ENCODE measurements around the gene THUMPD2.
"Not testable (repeated sequence)": the region's sequence is repeated elsewhere in the genome, so short reads cannot be mapped to it uniquely, and the experiment has no call there.

The THUMPD2 gene, protein sequence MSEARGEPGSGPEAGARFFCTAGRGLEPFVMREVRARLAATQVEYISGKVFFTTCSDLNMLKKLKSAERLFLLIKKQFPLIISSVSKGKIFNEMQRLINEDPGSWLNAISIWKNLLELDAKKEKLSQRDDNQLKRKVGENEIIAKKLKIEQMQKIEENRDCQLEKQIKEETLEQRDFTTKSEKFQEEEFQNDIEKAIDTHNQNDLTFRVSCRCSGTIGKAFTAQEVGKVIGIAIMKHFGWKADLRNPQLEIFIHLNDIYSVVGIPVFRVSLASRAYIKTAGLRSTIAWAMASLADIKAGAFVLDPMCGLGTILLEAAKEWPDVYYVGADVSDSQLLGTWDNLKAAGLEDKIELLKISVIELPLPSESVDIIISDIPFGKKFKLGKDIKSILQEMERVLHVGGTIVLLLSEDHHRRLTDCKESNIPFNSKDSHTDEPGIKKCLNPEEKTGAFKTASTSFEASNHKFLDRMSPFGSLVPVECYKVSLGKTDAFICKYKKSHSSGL

DNA sequence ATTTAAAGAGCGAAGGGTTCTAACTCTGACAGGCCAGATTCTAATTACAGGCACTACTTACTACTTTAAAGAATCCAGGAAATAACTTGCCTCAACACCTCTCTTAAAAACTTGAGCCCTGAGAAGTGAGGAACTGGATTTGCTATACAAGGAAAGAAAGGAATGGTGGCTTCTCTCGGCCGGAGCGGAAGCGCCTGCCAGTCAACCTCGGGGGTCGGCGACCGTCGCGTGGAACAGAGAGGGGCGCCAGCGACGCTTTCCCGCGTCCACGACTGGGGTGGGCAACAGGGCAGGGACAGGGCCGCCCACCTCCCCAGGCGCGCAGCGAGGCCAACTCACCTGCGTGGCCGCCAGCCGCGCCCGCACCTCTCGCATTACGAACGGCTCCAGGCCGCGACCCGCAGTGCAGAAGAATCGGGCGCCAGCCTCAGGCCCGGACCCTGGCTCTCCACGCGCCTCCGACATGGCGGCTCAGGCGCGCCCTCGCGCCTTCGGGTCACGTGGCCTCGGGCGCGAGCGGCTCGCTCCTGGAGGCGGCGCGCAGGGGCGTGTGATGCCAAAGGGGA is at the start of gene THUMPD2:
Gene THUMPD2, minus strand, starts transcription at position 484 of the 566 bp plus-strand sequence. Its CDS starts 19 bp downstream, at position 465.
- peak; percentile 44 to 56 for DNase-seq (ENCODE audit: low read depth in 2 of 2)

DNA sequence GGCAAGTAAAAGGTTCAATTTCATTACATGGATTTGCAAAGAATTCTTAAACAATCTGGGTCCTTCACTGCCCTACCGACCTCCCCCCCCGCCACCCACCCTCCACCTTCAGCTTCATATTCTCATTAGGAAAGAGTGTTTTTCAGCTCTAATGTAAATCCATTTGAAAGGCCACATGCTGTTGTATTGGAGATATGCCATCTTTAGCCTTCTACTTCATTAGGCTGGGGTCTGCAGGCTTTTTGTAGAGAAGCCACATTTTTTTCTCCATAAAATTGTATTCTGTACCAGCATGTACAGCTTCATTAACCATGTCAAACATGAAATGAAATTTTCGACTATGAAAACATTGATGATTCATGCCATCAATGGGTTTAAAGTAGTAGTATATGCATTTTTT is 42.8 kb upstream of the THUMPD2 start:
- no peak for DNase-seq (ENCODE audit: low read depth in 2 of 2)

DNA sequence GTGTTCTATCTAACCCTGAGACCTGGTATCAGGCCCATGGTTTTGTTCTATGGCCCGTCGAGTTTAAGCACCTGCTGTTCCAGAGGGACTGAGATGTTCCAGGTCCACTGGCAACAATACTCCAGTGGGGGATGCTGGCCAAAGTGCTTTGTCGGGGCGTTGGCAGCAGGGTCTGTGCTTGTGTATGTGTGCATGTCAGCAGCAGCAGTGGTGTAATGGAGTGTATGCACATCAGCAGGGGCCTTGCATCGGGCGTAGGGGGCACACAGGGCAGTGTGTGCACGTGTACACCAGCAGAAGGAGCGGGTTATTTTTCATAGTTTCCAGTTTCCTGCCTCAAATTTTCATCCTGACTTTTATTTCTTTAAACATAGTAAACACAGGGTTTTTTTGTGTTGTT is 37.8 kb upstream of the THUMPD2 start:
- DNase-seq (ENCODE audit: low read depth in 2 of 2): no peak

DNA sequence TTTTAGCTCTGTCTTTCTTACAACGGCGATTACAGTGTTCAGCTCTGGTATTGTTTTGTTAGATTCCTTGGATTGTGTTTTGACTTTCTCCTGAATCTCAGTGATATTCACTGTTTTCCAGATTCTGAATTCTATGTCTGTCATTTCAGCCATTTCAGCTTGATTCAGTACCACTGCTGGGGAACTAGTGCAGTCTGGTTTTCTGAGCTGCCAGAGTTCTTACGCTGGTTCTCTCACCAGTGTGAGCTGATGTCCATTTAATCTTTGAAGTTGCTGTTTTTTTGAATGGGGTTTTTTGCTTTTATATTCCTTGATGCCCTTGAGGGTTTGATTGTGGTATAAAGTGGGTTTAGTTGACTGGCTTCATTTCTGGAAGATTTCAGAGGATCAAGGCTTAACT is 37.4 kb upstream of the THUMPD2 start:
- no peak for DNase-seq (ENCODE audit: low read depth in 2 of 2)

DNA sequence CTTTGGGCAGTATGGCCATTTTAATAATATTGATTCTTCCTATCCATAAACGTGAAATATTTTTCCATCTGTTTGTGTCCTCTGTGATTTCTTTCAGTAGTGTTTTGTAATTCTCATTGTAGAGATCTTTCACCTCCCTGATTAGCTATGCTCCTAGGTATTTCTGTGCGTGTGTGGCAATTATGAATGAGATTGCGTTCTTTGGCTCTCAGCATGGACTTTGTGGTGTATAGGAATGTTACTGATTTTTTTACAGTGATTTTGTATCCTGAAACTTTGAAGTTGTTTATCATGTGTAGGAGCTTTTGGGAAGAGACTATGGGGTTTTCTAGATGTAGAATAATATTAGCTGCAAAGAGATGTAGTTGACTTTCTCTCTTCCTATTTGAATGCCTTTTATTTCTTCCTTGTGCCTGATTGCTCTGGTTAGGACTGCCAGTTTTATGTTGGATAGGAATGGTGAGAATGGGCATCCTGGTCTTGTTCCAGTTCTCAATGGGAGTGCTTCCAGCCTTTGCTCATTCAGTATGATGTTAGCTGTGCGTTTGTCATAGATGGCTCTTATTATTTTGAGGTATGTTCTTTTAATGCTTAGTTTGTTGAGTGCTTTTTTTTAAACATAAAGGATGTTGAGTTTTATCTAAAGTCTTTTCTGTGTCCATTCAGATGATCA is 27.0 kb upstream of the THUMPD2 start:
- no peak for DNase-seq (ENCODE audit: low read depth in 2 of 2)

DNA sequence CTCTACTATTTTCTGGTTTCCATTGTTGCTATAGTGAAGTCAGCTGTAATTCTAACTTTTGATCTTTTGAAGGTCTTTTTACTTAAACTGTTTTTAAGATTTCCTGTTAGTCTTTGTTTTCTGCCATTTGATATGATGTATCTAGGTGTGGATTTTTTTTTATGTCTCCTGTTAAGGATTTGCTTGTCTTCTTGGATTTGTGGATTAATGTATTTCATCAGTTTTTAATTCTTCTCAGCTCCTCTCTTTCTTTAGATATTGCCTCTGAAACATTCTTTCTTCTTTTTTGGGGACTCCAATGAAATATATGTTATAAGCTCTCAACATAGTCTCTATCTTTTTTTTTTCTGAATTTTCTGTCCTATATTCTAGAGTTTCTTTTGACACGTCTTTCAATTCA is 24.8 kb upstream of the THUMPD2 start:
- DNase-seq (ENCODE audit: low read depth in 2 of 2): no peak

DNA sequence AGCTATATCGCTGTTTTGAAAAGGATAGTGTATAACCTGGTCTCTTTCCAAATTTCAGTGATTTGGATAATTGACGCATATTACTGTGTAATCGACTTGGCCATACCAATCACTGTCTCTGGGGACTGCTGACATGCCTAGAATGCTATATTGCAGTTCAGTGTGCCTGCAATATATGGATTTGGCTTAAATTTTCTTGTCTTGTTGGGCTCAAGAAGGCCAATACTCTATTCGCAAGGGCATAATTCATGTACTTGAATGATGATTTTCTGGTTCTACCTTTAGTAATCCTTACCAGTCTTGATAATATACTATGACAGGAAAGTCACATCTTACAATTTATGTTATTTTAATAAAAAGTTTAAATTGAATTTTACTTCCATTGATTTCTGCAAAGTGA is 21.7 kb upstream of the THUMPD2 start:
- DNase-seq (ENCODE audit: low read depth in 2 of 2): no peak

DNA sequence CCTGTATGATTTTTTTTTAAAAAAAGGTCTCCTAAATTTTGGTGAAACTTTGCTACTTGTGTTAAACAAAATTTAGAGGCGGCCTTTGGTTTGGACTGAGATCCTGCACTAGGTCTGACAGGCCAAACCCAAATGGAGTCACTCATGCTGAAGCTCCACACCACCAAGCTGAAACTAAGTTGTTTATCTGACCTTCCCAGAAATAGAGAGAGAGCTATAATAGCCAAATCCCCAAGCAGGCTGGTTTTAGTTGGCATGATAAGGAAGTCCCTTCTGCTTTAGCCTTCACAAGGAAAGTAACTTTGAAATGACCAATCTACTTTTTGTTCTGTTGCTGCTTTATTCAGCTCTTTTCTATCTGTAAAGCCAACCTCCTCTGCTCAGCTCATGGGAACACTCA is 17.1 kb upstream of the THUMPD2 start:
- no peak for DNase-seq (ENCODE audit: low read depth in 2 of 2)

DNA sequence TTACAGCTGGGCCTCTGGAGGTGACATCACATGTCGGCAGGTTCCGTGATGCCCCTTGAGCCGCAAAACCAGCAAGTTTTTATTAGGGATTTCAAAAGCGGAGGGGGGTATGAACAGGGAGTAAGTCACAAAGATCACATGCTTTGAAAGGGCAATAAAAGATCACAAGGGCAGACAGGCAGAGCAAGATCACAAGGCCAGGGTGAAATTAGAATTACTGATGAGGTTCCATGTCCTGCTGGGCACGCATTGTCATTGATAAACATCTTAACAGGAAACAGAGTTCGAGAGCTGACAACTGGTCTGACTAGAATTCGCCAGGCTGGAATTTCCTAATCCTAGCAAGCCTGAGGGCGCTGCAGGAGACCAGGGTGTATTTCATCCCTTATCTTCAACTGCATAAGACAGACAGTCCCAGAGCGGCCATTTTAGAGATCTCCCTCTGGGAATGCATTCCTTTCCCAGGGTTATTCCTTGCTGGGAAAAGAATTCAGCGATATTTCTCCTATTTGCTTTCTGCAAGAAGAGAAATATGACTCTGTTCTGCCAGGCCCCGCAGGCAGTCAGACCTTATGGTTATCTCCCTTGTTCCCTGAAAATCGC is 11.3 kb upstream of the THUMPD2 start:
- not testable (repeated sequence) for DNase-seq (ENCODE audit: low read depth in 2 of 2)

DNA sequence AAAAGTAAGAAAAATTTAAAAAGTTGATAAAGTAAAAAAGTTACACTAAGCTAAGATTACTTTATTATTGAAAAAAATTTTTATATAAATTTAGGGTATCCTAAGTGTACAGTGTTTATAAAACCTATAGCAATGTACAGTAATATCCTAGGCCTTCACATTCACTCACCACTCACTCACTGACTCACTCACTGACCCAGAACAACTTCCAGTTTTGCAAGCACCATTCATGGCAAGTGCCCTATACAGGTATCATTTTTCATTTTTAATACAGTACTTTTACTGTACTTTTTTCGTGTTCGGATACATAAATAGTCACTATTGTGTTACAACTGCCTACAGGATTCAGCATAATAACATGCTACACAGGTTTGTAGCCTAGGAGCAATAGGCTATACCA is 8.9 kb upstream of the THUMPD2 start:
- no peak for DNase-seq (ENCODE audit: low read depth in 2 of 2)

DNA sequence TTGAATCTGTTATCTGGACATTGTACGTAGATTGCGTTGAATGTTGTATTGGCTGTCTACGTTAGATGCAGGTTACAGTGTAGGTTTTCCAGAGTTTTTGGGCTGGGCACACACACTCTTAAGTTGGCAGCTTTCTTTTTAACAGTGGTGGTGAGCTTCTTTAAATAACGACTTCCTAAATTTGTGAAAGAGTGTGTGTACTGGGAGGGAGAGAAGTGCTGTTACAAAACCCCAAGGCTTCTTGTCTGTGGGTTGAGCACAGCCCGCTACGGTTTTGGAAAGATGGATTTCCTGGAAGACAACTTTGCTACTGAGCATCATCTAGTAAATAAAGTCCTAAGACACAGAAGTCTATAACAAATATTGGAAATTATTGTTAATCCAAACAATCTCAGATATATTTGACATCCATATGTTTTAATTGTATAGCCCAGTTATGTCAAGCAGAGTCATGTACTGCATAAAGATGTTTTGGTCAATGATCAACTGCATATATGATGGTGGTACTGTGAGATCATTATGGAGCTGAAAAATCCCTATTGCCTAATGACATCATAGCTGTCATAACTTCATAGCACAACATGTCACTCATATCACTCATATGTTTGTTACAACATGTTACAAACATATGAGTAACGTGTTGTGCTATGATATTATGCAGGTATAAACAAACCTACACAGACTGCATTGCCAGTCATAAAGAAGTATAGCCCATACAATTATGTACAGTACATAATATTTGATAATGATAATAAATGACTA is 7.9 kb upstream of the THUMPD2 start:
- no peak for DNase-seq (ENCODE audit: low read depth in 2 of 2)

DNA sequence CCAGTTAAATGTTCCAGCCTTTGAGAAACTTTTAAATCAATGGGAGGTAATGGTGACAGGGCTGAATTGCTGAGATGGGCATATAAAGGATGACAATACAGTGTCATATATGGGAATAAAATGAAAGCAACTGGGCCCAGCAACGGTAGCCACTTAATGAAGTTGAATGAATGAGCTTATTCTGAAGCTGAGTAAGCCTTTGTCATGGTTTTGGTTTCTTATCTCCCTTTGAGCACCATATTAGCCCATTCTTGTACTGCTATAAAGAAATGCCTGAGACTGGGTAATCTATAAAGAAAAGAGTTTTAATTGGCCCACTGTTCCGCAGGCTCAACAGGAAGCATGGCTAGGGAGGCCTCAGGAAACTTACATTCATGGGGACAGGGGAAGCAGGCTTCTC is 3.5 kb upstream of the THUMPD2 start:
- DNase-seq (ENCODE audit: low read depth in 2 of 2): no peak

DNA sequence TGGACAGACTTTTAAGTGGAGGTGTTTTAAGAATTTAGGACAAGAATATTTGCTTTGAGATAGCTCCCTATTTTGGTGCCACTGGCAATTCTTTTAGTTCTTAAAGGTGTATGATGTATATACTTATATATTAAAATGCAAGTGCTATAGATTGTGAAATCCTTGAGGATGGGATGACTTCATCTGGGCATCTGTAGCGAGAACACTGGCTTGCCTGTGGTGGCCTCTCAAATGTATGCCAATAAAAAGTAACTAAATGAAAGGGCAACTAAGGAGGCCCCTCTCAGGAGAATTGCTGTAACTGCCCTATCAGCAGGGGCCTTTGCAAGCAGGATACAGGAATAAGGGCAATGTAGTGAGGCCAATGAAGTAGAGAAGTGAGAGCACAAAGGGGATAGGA is 2.6 kb upstream of the THUMPD2 start:
- DNase-seq (ENCODE audit: low read depth in 2 of 2): no peak

DNA sequence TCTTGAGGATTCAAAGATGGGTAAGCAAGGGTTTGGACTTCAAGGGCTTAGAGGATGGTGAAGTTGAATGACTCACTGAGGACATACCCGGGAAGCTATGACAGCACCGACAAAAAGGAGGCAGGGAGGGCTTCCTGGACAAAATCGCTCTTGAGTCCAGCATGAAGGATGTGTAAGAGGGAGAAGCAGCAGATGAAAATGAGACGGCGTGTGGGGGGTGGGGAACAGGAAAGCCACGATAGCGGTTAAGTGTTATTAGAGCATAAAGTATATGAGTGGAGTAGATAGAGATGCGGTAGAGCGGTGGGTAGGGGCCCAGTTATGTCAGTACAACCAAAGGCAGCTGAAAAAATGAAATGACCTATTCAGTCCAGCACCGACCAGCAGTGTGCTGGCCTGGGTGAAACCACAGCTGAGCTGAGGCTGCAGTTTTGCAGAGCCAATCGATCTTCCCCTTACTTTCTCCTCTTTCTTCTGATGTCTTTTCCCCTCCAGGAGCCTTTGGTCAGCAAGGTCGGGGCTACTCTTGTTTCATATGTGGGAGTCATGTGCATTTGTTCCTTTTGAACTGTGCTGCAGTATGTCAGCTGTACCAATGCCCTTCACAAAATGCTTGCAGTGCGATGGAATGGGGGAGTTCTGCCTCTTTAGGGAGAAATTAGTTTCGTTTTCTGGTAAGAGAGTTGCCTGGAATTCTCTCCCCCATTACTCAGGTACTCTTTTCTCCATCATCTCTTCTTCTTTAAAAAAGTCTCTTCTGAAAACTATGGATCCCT is 2.0 kb upstream of the THUMPD2 start:
- DNase-seq (ENCODE audit: low read depth in 2 of 2): no peak

DNA sequence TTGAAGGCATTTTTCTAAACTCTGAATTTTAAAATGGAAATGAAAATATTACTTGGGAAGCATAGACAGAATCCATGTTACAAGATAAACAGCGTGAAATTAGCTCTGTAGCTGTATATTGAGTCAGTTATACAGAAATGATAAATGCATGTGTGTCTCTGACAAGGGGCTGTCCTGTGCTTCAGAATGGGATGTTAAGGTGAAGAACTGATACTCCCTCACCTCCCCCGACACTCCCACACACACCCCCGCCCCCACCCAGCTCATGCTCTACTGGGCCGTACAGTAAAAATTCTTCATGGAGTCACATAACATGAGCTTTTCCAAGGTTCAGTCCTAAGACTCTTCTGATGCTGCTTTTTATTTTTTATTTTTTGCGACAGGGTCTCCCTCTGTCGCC is 869 bp upstream of the THUMPD2 start:
- no peak for DNase-seq (ENCODE audit: low read depth in 2 of 2)

DNA sequence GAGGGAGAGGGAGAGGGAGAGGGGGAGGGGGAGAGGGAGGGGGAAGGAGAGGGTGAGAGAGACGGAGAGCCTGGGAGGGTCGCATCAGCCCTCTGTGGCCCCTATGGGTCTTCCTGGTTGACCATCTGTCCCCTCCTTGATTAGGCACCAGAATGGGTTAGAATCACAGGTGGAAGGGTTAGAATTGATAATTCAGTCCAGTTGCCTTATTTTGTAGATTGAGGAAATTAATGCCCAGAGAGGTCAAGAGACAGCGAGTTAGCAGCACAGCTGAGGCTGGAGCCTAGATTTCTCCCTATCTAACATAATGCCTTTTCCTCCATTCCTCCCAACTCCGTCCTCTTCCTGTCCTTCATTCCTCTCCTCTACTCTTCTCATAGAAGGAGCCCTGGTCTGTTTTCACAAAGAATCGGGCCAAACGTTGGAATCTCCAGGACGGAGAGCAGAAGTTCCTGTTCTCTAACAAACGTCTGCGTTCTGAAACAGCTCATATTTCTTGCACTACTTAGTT is 338 bp upstream of the THUMPD2 start:
- no peak for DNase-seq (ENCODE audit: low read depth in 2 of 2)

DNA sequence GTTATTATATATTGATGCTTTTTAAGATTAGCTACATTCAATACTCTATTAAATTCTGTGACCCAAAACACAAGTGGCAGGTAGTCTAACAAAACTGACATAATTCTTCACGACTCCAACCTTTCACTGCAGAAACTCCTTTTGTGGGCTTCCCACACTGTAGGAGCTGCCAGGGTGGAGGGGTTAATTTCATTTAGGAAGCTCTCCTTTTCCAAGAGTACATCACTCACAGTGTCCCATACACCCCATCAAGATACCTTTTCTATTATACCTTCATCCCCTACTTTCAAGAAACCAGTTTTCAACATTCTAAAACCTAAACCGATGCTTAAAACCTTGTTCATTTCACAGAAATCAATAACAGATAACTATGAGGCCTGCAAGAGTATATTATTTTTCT is 825 bp downstream of the THUMPD2 start:
- DNase-seq (ENCODE audit: low read depth in 2 of 2): no peak

DNA sequence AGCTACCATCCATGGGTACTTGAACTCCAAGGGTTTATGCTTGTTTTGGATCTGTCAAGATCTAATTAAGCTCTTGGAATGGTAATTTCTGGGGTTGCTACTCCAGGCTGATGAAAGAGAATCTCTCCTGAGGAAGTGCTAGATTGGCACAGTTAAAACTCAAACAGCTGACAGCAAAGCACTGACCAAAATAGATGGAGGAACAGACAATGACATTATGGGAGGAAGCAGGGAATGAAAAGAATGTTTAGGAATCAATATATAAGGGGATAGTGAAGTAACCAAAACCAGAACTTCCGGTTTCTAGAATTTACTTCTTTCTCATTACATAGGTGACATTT is 6.3 kb downstream of the THUMPD2 start:
- no peak for DNase-seq (ENCODE audit: low read depth in 2 of 2)

DNA sequence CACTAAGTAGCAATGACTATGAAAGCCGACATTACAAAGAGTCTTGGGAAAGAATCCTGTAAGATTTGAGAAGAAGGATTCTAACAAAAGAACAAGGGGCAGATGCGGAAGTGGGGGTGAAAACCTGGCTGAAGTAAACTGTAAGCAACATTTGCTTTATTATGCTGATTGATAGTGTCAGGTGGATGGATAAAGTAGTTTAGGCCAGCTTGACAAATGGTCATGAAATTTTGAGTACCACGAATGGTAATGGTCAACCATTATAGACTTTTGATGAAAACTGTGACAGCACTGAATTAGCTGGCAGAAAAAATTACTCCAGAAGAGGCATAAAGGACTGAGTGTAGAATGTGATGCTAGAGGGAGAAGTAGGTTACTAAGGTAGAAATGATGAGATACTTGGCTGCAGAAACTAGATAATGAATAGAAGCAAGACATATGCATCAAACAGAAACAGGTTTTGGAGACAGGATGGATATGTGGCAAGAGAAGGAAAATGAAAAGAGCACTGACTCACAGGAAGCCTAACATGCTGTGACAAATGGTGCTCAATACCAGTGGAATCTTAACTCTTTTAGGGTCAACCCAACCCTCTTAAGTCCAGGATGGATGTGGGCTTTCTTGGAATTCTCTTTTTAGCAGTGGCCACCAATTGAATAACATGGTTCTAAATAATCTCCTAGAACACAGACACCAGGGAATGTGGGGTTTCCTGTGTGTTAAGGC is 6.8 kb downstream of the THUMPD2 start:
- DNase-seq (ENCODE audit: low read depth in 2 of 2): no peak

DNA sequence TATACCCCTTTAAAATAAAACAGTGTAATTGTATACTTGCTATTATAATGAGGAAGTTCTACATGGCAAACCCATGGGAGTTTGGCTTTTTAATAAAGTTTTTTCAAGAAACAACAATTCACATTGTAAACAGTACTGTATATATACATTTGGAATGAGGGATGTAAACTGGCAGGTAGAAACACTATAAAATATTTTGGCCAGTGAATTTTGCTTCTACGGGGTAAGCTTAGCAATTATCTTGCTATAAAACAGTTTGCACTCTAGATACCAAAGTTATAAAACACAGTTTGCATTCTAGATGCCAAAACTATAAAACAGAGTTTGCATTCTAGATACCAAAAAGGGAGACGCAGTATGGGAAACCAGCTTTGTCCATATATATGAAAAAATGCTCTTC is 16.6 kb downstream of the THUMPD2 start:
- DNase-seq (ENCODE audit: low read depth in 2 of 2): no peak

Data from stimulated activated CD4-positive, alpha-beta T cell treated with anti-CD3 and anti-CD28 coated beads, Interleukin-4, amount 100 ng/mL, for 48 hours (primary cell).